HG03175 (cell line): Measurements from ENCODE around the gene DTNB.

Experiments
- ATAC-seq: cut with Tn5 transposase; IDR thresholded peaks from one replicate; pipeline ENCODE4 v1.9.1; 2021; ENCODE audit warnings: mild to moderate bottlenecking, moderate library complexity; ENCODE audit not compliant: unreplicated experiment

Gene DTNB

GRCh38 chr2:25334482-25334881, 338.9 kb downstream of the DTNB start:
- no peak for ATAC-seq

- ATAC-seq, result no peak
These were observed 339.4 kb downstream of the DTNB start for GRCh38 chr2:25333981-25334380.

GRCh38 chr2:25332571-25332970, 340.8 kb downstream of the DTNB start:
- ATAC-seq, result no peak

- ATAC-seq, result no peak
These were observed 341.6 kb downstream of the DTNB start for GRCh38 chr2:25331686-25332365.

- no peak for ATAC-seq
These were observed 342.4 kb downstream of the DTNB start for GRCh38 chr2:25330937-25331336.

GRCh38 chr2:25330273-25330672, 343.1 kb downstream of the DTNB start:
- no peak for ATAC-seq

GRCh38 chr2:25328152-25329085, 345.0 kb downstream of the DTNB start:
- ATAC-seq, result no peak
